K562 (cell line): ENCODE results near the gene TBX19.

Source experiments
- BRCA1 ChIP-seq, 2 experiments: fragments of 450-650 bp in 1 of 2; sonication (generic) in 1 of 2; formaldehyde crosslinking in 1 of 2; IDR thresholded peaks; 2 replicates each; pipeline versions ENCODE4 v1.5.0 to v1.6.1; 2017 to 2020; ENCODE audit warnings: mild to moderate bottlenecking in 1 of 2, missing genetic modification reagents in 1 of 2
- CTCF ChIP-seq, 3 experiments: IDR thresholded peaks in 2 of 3; conservative IDR thresholded peaks in 1 of 3; 2 replicates each; pipeline ENCODE4 v1.5.1; 2011 to 2012; ENCODE audit warnings: low read length in 3 of 3, mild to moderate bottlenecking in 3 of 3, control low read depth in 2 of 3, improper control_type of control experiment in 1 of 3, inconsistent platforms in 1 of 3, low read depth in 1 of 3, mixed read lengths in 1 of 3, moderate library complexity in 1 of 3; ENCODE audit not compliant: insufficient read depth in 2 of 3
- FOXM1 ChIP-seq, 2 experiments: fragments of 450-650 bp in 1 of 2; sonication (generic) in 1 of 2; formaldehyde crosslinking in 1 of 2; IDR thresholded peaks; 2 replicates each; pipeline versions ENCODE4 v1.6.1 to v1.9.0; 2017 to 2022; ENCODE audit warnings: low read depth in 2 of 2, mild to moderate bottlenecking in 2 of 2, missing genetic modification reagents in 1 of 2, moderate library complexity in 1 of 2
- KAT2B ChIP-seq: IDR thresholded peaks from one replicate; pipeline ENCODE4 v1.6.1; 2012; ENCODE audit warnings: low read depth, mild to moderate bottlenecking, control low read depth, inconsistent platforms, low read length, moderate library complexity
- KAT7 ChIP-seq: sonication (generic); formaldehyde crosslinking; IDR thresholded peaks from 2 replicates; pipeline ENCODE4 v1.8.0; 2022; ENCODE audit warnings: missing genetic modification reagents, mild to moderate bottlenecking, borderline replicate concordance
- POLR2AphosphoS5 ChIP-seq: IDR thresholded peaks from 2 replicates; pipeline ENCODE4 v1.6.1; 2011; ENCODE audit warnings: mild to moderate bottlenecking, low read depth, low read length, moderate library complexity; ENCODE audit not compliant: control insufficient read depth, insufficient read depth
- POLR2H ChIP-seq: IDR thresholded peaks from 2 replicates; pipeline ENCODE4 v1.6.1; 2016; ENCODE audit warnings: missing genetic modification characterization, low read depth, mild to moderate bottlenecking, control low read depth, missing compliant biosample characterization, moderate library complexity
- TEAD4 ChIP-seq, 2 experiments: sonication (generic) in 1 of 2; formaldehyde crosslinking in 1 of 2; IDR thresholded peaks; 2 replicates each; pipeline versions ENCODE4 v1.6.1 to v1.8.0; 2012 to 2022; ENCODE audit warnings: borderline replicate concordance in 1 of 2, inconsistent platforms in 1 of 2, low read length in 1 of 2, mild to moderate bottlenecking in 1 of 2, missing genetic modification reagents in 1 of 2
- ZNF507 ChIP-seq: conservative IDR thresholded peaks from 2 replicates; pipeline ENCODE4 v1.6.1; 2017; ENCODE audit warnings: missing genetic modification characterization, missing compliant biosample characterization
- ZNF583 ChIP-seq: fragments of 250-450 bp; sonication (Bioruptor Pico); IDR thresholded peaks from 2 replicates; pipeline ENCODE4 v1.4.0; 2020

- TF ChIP-seq ZNF507 (no peak), KAT2B (no peak), POLR2AphosphoS5 (no peak), FOXM1 (IDR thresholded peaks at IDR 0.05; ENCODE audit: low read depth) (no peak), FOXM1 (CRISPR knock-in tag; IDR thresholded peaks at IDR 0.05; ENCODE audit: low read depth) (no peak), ZNF583 (CRISPR knock-in tag) (no peak), KAT7 (CRISPR knock-in tag) (no peak), BRCA1 (IDR thresholded peaks at IDR 0.05) (no peak), BRCA1 (CRISPR knock-in tag; IDR thresholded peaks at IDR 0.05) (no peak), CTCF (IDR thresholded peaks at IDR 0.05 in 2 of 3, conservative IDR thresholded peaks at IDR 0.05 in 1 of 3; ENCODE audit: insufficient read depth in 2 of 3, low read depth in 1 of 3, low read length in 3 of 3) (no peak), POLR2H (tag) (no peak), TEAD4 (IDR thresholded peaks at IDR 0.05; ENCODE audit: low read length) (no peak), TEAD4 (CRISPR knock-in tag; IDR thresholded peaks at IDR 0.05; ENCODE audit: borderline replicate concordance) (no peak)
Measured at GRCh38 chr1:168338589-168339503, 58.2 kb downstream of the TBX19 start.
